HG02798 (cell line): ENCODE measurements around the gene PRKAR2A.
"Not testable (repeated sequence)": the region's sequence is repeated elsewhere in the genome, so short reads cannot be mapped to it uniquely, and the experiment has no call there.

ENCODE experiments used
- ATAC-seq: cut with Tn5 transposase; IDR thresholded peaks from one replicate; pipeline ENCODE4 v1.9.1; 2021; ENCODE audit warnings: mild to moderate bottlenecking; ENCODE audit not compliant: unreplicated experiment, poor library complexity

The PRKAR2A gene

DNA sequence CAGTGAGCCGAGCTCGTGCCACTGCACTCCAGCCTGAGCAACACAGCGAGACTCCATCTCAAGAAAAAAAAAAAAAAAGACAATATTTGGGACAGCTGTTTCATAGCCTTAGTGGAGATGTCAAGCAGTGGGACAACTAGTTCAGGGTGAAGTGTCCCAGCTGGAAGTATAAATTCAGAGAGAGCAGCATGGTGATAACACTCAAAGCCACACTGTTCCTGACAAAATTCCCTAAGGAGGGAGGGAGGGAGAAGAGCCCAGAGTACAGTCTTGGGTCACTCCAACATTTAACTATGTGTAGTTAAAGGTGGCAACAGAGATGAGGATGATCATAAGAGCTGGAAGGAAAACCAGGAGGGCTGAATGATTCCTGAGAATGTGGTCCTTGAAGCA is 109.5 kb downstream of the PRKAR2A start:
- ATAC-seq = no peak

DNA sequence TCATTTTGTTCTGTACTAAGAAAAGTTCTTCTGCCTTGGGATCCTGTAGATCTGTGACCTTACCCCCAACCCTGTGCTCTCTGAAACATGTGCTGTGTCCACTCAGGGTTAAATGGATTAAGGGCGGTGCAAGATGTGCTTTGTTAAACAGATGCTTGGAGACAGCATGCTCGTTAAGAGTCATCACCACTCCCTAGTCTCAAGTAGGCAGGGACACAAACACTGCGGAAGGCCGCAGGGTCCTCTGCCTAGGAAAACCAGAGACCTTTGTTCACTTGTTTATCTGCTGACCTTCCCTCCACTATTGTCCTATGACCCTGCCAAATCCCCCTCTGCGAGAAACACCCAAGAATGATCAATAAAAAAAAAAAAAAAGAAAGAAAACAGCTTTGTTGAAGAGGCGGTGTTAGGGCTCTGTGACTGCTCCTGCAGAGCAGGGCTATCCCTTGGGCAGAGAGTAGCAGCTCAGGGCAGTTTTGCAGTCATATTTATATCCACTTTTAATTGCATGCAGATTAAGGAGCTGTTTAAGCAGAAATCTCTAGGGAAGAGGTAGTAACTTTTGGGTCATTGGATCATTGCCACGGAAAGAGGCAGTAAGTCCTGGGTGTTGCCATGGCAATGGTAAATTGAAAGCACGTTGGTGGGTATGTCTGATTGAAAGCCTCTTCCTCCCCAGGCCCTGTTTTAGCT is 112.5 kb downstream of the PRKAR2A start:
- ATAC-seq = not testable (repeated sequence)

GRCh38 chr3:48734541-48734940 is 113.1 kb downstream of the PRKAR2A start:
- ATAC-seq = not testable (repeated sequence)

DNA sequence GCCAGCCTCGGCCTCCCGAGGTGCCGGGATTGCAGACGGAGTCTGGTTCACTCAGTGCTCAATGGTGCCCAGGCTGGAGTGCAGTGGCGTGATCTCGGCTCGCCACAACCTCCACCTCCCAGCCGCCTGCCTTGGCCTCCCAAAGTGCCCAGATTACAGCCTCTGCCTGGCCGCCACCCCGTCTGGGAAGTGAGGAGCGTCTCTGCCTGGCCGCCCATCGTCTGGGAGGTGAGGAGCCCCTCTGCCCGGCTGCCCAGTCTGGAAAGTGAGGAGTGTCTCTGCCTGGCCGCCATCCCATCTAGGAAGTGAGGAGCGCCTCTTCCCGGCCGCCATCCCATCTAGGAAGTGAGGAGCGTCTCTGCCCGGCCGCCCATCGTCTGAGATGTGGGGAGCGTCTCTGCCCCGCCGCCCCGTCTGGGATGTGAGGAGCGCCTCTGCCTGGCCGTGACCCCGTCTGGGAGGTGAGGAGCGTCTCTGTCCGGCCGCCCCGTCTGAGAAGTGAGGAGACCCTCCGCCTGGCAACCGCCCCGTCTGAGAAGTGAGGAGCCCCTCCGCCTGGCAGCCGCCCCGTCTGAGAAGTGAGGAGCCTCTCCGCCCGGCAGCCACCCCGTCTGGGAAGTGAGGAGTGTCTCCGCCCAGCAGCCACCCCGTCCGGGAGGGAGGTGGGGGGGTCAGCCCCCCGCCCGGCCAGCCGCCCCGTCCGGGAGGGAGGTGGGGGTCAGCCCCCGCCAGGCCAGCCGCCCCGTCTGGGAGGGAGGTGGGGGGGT is 113.7 kb downstream of the PRKAR2A start:
- not testable (repeated sequence) for ATAC-seq

- ATAC-seq = no peak
These were observed 120.2 kb downstream of the PRKAR2A start for GRCh38 chr3:48727511-48727910.

- ATAC-seq = not testable (repeated sequence)
These were observed 122.4 kb downstream of the PRKAR2A start for GRCh38 chr3:48725185-48725855.

DNA sequence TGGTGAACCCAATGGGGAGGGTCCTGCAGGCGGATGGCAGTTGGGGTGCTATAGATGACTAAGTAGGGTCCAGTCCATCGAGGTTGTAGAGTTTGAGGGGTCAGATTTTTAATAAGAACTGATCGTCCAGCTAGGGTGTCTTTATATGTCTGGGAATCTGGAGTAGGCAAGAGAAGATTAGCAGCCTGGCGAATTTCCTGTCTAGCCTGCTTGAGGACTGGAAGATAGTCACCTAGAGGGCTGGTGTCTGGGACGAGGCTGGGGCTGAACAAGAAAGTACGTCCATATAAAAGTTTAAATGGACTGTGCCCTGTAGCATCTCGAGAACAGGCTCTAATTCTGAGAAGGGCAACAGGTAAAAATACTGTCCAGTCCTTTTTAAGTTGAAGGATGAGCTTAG is 123.9 kb downstream of the PRKAR2A start:
- no peak for ATAC-seq

DNA sequence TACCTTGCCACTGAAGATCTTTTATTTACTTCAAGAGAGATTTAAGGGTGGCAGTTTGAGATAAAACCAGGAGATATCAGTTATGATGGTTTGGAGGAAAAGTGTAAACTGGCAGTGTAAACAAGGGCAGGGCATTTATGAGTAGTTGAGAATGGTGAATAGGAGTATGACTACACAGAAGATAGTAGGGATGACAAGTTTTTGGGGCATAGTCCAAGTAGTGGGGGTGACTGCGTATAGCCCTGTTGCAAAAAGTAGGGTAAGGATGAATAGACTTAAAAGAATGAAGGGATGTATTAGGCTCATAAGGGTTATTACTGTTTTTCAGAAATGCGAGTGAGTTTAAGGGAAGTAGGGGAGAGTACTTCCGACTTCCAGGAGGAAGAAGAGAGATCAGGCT is 124.4 kb downstream of the PRKAR2A start:
- not testable (repeated sequence) for ATAC-seq

- ATAC-seq = peak; percentile 99
These were observed 130.5 kb downstream of the PRKAR2A start, which contains the start of gene IP6K2 for GRCh38 chr3:48716982-48717746. TSS of gene IP6K2 (minus strand) at chr3:48717221. CDS start at chr3:48695291, 21,930 bp downstream.

DNA sequence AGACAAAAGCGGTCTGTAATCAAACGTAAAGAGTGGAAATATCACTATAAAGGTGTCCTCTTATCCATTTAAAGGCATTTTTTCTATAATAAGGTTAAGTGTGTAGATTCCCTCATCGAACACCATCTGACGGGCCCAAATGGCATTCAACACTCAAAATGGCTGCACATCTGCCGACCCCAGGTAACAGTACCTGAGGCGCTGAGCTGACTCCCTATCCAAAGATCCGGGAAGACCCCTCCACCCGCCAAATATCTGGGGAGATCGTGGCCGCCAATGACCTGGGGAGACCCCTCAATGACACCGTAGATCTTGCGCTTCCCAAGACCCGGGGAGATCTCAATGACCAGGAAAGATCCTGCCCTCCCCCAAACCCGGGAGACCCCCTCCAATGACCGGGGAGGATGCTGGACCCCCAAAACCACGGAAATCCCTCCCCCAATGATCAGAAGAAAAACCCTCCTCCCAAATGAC is 131.1 kb downstream of the PRKAR2A start:
- ATAC-seq = no peak

- no peak for ATAC-seq
These were observed 132.4 kb downstream of the PRKAR2A start for GRCh38 chr3:48715174-48715800.

- ATAC-seq = no peak
These were observed 135.9 kb downstream of the PRKAR2A start for GRCh38 chr3:48711727-48712126.

DNA sequence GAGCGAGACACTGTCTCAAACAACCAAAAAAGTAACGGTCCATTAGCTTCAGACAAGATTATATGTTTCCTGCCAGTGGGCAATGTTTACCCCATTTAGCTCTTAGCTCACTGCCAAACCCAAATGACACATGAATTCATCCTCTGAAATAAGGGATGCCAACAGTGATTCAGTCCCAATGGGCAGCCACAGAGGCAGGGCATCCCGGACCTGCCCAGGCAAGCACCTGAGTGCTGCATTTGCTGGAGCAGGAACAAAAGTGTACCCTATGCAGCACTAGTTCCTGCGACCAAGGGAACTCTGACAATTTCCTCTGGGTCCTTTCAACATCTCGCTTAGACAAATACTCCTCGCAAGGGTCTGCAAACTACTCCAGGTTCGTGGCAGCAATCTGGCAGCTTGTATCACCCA is 138.6 kb downstream of the PRKAR2A start:
- ATAC-seq = no peak

GRCh38 chr3:48708481-48708889 is 139.2 kb downstream of the PRKAR2A start:
- no peak for ATAC-seq

- ATAC-seq = no peak
These were observed 140.5 kb downstream of the PRKAR2A start for GRCh38 chr3:48707157-48707556.

- ATAC-seq = no peak
These were observed 145.3 kb downstream of the PRKAR2A start for GRCh38 chr3:48702320-48702920.

- no peak for ATAC-seq
These were observed 146.8 kb downstream of the PRKAR2A start for GRCh38 chr3:48700731-48701405.

GRCh38 chr3:48698891-48699290 is 148.8 kb downstream of the PRKAR2A start:
- ATAC-seq = no peak

GRCh38 chr3:48697952-48698351 is 149.7 kb downstream of the PRKAR2A start:
- ATAC-seq = no peak
